ENCODE results near the gene SPDYE2B. TPM values are rescaled to one million over a fixed set of nuclear protein-coding genes. Genes with fewer than 3 reads are reported as not detected.
A peak's percentile ranks its signal among the peaks of the same experiment; 100 is the strongest.
"Not testable (repeated sequence)": the region's sequence is repeated elsewhere in the genome, so short reads cannot be mapped to it uniquely, and the experiment has no call there.

The SPDYE2B gene
- polyA plus RNA-seq, 6 donors from 2014 or later = 0.30 to 0.43 (median 0.42) TPM; not detected in 3

- DNase-seq, H3K36me3 Mint-ChIP-seq, H3K4me1 Mint-ChIP-seq, H3K9me3 Mint-ChIP-seq, H3K27me3 Mint-ChIP-seq: not testable (repeated sequence)
- peak; percentile 3 to 9 for ATAC-seq (ENCODE audit: low read depth in 2 of 2)
- peak overlapping the region in 1 of 6 donors; percentile 80 for H3K27ac Mint-ChIP-seq
- H3K4me3 Mint-ChIP-seq = peak overlapping the region in 1 of 8 donors; percentile 81
Observed at GRCh38 chr7:102671956-102672307, 21.8 kb downstream of the SPDYE2B start.

DNA sequence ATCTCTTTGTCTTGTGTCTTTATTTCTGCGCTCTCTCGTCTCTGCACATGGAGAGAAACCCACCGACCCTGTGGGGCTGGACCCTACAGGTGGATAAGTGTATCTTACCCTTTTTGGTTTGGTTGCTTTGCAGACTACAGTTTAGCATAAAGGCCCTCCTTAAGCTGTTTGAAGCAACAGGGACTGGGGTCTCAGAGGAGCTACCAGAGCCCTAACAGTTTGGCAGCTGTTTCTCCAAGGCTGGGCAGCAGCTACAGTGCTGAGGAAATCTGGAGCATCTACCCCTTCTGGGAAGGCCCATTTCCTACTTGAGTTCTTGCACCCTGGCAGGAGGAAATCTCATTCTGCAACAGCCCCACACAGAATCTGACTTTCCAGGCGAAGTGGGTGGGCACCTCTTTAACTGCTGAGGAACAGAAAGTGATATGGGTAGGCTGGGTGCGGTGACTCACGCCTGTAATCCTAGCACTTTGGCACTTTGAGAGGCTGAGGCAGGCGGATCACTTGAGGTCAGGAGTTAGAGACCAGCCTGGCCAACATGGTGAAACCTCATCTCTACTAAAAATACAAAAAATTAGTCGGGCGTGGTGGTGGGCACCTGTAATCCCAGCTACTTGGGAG, 23.4 kb downstream of the SPDYE2B start:
- H3K4me3 Mint-ChIP-seq; H3K36me3 Mint-ChIP-seq; H3K27ac Mint-ChIP-seq; DNase-seq; H3K9me3 Mint-ChIP-seq; H3K27me3 Mint-ChIP-seq; H3K4me1 Mint-ChIP-seq; ATAC-seq (ENCODE audit: low read depth in 2 of 2): not testable (repeated sequence)

DNA sequence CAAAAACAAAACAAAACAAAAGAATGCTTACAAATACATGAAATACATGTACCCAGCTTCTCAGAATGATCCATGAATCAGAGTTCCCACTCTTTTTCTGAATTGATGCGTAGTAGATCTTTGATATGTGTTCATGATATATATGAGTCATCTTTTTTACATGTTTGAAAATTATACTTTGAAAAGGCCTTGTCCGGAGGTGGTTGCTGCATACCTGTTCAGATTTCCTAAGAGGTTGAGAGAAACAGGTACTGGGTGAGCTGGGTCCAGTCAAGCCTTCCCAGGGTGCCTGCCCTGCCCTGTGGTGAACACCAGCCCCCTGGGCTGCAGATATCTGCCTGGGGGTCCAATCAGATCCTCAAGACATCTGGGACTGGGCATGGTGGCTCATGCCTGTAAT, 25.4 kb downstream of the SPDYE2B start:
- H3K9me3 Mint-ChIP-seq; H3K27ac Mint-ChIP-seq; H3K27me3 Mint-ChIP-seq; H3K36me3 Mint-ChIP-seq; DNase-seq; ATAC-seq (ENCODE audit: low read depth in 2 of 2); H3K4me1 Mint-ChIP-seq; H3K4me3 Mint-ChIP-seq: not testable (repeated sequence)

DNA sequence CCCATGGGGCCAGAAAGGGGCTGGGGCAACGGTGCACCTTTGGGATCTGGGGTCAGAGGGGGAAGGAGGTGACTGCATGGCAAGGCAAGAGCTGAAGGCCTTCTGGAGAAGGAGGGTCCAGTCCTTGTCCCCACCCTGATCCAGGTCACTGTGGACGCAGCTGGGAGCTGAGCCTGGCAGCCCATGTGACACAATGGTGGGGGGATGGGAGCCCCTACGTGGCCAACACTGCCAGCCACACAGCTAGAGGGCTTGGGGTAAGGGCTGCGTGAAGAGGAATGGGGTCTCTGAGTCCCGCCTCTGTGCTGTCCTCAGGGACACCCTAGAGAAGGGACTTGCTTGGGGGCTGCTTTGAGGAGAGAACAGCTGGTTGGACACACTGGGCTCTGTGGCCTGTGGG, 30.7 kb downstream of the SPDYE2B start:
- not testable (repeated sequence) for ATAC-seq (ENCODE audit: low read depth in 2 of 2); H3K9me3 Mint-ChIP-seq; H3K4me3 Mint-ChIP-seq; H3K4me1 Mint-ChIP-seq; DNase-seq; H3K27me3 Mint-ChIP-seq; H3K36me3 Mint-ChIP-seq; H3K27ac Mint-ChIP-seq

DNA sequence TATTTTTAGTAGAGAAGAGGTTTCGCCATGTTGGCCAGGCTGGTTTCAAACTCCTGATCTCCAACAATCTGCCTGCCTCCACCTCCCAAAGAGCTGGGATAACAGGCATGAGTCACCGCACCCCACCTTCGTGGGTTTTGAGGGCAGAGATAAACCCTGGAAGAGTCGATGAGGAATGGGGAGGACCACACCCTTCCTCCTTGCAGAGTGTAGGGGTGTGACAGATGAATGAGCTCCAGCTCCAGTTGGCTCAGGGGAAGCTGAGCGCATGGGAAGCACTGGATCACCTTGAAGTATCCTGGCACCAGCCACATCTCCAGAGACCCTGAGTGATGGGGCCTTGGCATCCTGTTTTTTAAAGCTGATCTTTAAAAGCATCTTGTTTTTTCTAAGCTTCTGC, 32.4 kb downstream of the SPDYE2B start:
- H3K36me3 Mint-ChIP-seq; ATAC-seq (ENCODE audit: low read depth in 2 of 2); H3K27ac Mint-ChIP-seq; H3K27me3 Mint-ChIP-seq; H3K4me3 Mint-ChIP-seq; H3K9me3 Mint-ChIP-seq; H3K4me1 Mint-ChIP-seq; DNase-seq: not testable (repeated sequence)

GRCh38 chr7:102688299-102689036, 38.3 kb downstream of the SPDYE2B start:
- H3K27ac Mint-ChIP-seq, H3K36me3 Mint-ChIP-seq, DNase-seq, H3K4me1 Mint-ChIP-seq, H3K4me3 Mint-ChIP-seq, H3K27me3 Mint-ChIP-seq, H3K9me3 Mint-ChIP-seq: not testable (repeated sequence)
- ATAC-seq (ENCODE audit: low read depth in 2 of 2) = peak; percentile 83 to 85

- peak overlapping the region in 1 of 8 donors; percentile 42 for H3K4me3 Mint-ChIP-seq
- H3K4me1 Mint-ChIP-seq, H3K36me3 Mint-ChIP-seq, H3K27ac Mint-ChIP-seq, H3K27me3 Mint-ChIP-seq, H3K9me3 Mint-ChIP-seq: not testable (repeated sequence)
- peak; percentile 19 for DNase-seq
- peak; percentile 61 to 67 for ATAC-seq (ENCODE audit: low read depth in 2 of 2)
Observed at GRCh38 chr7:102689436-102690282, 39.5 kb downstream of the SPDYE2B start.

DNA sequence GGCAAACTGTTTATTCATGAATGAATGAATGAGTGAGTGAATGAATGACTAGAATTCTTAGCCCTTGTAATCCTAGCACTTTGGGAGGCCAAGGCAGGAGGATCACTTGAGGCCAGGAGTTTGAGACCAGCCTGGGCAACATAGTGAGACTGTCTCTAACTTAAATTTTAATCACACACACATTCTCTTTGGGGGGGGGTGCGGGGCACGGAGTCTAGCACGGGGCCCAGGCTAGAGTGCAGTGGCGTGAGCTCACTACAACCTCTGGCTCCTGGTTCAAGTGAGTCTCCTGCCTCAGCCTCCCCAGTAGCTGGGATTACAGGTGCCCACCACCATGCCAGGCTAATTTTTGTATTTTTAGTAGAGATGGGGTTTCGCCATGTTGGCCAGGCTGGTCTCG, 40.5 kb downstream of the SPDYE2B start:
- not testable (repeated sequence) for H3K9me3 Mint-ChIP-seq; ATAC-seq (ENCODE audit: low read depth in 2 of 2); H3K36me3 Mint-ChIP-seq; H3K27ac Mint-ChIP-seq; H3K27me3 Mint-ChIP-seq; H3K4me1 Mint-ChIP-seq; DNase-seq
- peak overlapping the region in 4 of 8 donors; percentile 25 to 76 (median 70) for H3K4me3 Mint-ChIP-seq

DNA sequence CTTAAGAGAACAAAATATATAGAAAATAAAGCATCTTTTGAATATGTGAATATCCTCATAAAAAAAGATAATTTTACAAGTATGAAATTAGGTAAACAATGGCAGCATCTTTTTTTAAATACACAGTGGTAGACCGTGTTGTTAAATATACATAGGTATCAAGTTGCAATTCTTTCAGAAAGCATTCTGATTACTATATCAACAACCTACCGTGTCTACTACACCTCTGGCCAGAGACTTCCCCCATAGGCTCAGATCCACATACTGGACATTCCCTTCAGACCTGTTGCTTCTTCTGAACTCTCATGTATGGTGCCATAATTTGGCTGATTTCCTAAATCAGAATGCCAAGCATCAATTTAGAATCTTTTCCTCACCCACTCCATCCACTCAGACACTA, 43.9 kb downstream of the SPDYE2B start:
- H3K9me3 Mint-ChIP-seq; H3K4me1 Mint-ChIP-seq; H3K4me3 Mint-ChIP-seq; H3K27ac Mint-ChIP-seq; ATAC-seq (ENCODE audit: low read depth in 2 of 2); H3K27me3 Mint-ChIP-seq; H3K36me3 Mint-ChIP-seq; DNase-seq: not testable (repeated sequence)

GRCh38 chr7:102695033-102695552, 45.0 kb downstream of the SPDYE2B start:
- H3K36me3 Mint-ChIP-seq, H3K27me3 Mint-ChIP-seq, H3K27ac Mint-ChIP-seq, H3K4me1 Mint-ChIP-seq, H3K9me3 Mint-ChIP-seq, DNase-seq: not testable (repeated sequence)
- peak overlapping the region in 1 of 8 donors; percentile 46 for H3K4me3 Mint-ChIP-seq
- ATAC-seq (ENCODE audit: low read depth in 2 of 2) = peak; percentile 82 to 88

- not testable (repeated sequence) for H3K36me3 Mint-ChIP-seq; H3K9me3 Mint-ChIP-seq; H3K27me3 Mint-ChIP-seq; H3K27ac Mint-ChIP-seq; H3K4me1 Mint-ChIP-seq; H3K4me3 Mint-ChIP-seq; ATAC-seq (ENCODE audit: low read depth in 2 of 2); DNase-seq
Observed at GRCh38 chr7:102696009-102696408, 45.9 kb downstream of the SPDYE2B start.

DNA sequence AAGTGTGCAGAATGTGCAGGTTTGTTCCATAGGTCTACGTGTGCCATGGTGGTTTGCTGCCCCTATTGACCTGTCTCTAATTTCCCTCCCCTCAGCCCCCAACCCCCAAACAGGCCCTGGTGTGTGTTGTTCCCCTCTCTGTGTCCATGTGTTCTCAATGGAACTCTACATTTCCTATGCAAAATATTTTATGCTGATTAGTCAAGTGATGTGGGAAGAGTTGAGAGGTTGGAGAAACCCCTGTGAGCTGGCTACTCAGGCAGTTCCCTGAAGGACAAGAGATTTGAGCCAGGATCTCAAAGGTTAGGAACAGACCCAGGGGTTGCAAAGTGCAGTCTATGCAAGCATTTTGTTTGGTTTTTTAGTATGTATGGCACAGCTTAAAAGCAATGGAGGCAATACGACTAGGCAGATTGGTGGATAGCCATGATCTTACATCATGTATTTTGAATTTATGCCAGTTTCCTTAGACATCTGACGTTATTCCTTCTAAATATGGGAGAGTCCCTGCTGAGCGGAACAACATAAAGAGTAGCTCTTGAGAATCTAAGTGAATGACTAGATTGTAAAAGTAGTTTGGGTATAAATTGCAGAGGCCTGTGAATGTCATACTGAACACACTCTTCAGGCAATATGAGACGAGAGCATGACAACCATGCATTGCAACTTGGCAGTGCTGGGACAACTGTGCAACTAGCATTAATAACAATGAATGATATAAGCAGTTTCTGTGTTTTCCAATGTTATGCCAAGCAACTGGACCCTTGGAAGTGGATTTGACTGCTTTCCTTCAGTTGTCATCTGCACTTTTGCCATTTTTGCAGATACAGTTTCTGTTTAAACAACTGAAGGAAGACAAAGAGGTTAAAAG, 47.8 kb downstream of the SPDYE2B start:
- not testable (repeated sequence) for H3K36me3 Mint-ChIP-seq; H3K4me1 Mint-ChIP-seq; H3K4me3 Mint-ChIP-seq; DNase-seq; ATAC-seq (ENCODE audit: low read depth in 2 of 2); H3K27ac Mint-ChIP-seq; H3K9me3 Mint-ChIP-seq; H3K27me3 Mint-ChIP-seq
